SK-N-SH treated with all-trans-retinoic acid at 6 μM for 48 hours (cell line): ENCODE measurements around the gene PROM2.

Source experiments
- ISL1 ChIP-seq: fragments of 250-450 bp; sonication (Bioruptor Pico); IDR thresholded peaks from 2 replicates; pipeline ENCODE4 v2.1.2; 2022; ENCODE audit warnings: mild to moderate bottlenecking, moderate library complexity
- PATZ1 ChIP-seq: fragments of 250-450 bp; sonication (Bioruptor Pico); IDR thresholded peaks from 2 replicates; pipeline ENCODE4 v1.8.0; 2020; ENCODE audit warnings: mild to moderate bottlenecking, moderate library complexity, borderline replicate concordance
- PPARA ChIP-seq: fragments of 250-450 bp; sonication (Bioruptor Pico); IDR thresholded peaks from 2 replicates; pipeline ENCODE4 v1.5.0; 2020; ENCODE audit warnings: mild to moderate bottlenecking, borderline replicate concordance
- ZFP30 ChIP-seq: fragments of 450-650 bp; formaldehyde crosslinking; IDR thresholded peaks from 2 replicates; pipeline ENCODE4 v1.5.0; 2022; ENCODE audit warnings: mild to moderate bottlenecking, moderate library complexity
- ZNF565 ChIP-seq: fragments of 450-650 bp; formaldehyde crosslinking; conservative IDR thresholded peaks from 2 replicates; pipeline ENCODE4 v1.5.0; 2020; ENCODE audit warnings: low read depth, mild to moderate bottlenecking, moderate library complexity
- ZNF8 ChIP-seq: fragments of 450-650 bp; formaldehyde crosslinking; IDR thresholded peaks from 2 replicates; pipeline ENCODE4 v1.5.0; 2020; ENCODE audit warnings: mild to moderate bottlenecking, moderate library complexity

GRCh38 chr2:95317123-95317500 lies 42.9 kb downstream of the PROM2 start:
- TF ChIP-seq PATZ1: no peak
- TF ChIP-seq ZNF8: no peak
- TF ChIP-seq ZFP30: no peak
- no peak for TF ChIP-seq PPARA (CRISPR knock-in tag)
- TF ChIP-seq ISL1 (CRISPR knock-in tag): no peak
- no peak for TF ChIP-seq ZNF565 (CRISPR knock-in tag)
